ENCODE measurements around the gene HDAC4.
"Not testable (repeated sequence)": the region's sequence is repeated elsewhere in the genome, so short reads cannot be mapped to it uniquely, and the experiment has no call there.

The HDAC4 gene

DNA sequence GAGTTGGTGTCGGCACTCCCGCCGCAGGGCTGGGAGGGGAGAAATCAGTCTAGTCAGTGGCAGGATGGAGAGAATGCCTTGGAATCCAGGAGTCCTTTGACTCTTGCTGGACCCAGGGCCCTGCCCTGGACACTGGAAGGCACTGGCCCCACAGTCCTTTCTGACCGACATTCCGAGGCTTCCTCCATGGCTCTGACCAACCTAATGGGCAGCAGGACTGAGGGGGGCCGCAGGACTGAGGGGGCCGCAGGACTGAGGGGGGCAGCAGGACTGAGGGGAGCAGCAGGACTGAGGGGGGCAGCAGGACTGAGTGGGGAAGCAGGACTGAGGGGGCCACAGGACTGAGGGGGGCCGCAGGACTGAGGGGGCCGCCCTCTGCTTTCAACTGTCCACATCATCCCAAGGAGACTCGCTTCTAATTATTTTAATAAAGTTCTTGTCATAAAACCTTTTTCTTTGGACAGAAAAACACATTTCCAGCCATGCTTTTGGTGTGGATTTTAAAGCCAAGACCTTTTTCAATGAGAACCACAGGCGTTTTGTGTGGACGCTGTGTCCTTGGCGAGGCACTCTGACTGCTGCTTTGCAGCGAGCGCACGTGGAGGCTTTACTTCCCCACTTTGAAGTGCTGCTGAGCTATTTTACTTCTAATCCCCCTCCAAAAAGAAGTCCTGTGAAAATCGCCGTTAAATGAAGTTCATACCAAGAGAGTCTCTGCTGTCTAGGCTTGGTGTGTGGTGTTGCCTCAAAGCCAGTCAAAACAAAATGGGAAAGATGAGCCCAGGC, 326.9 kb downstream of the HDAC4 start:
- H3K4me1 Mint-ChIP-seq (ENCODE audit: low read depth): no peaks in the 10 kb centered on the region
- H3K9me3 Mint-ChIP-seq (ENCODE audit: low read depth): no peaks in the 10 kb centered on the region
- H3K27me3 Mint-ChIP-seq: no peaks in the 10 kb centered on the region
- no peak overlapping the region for H3K4me3 Mint-ChIP-seq
- H3K27ac Mint-ChIP-seq: no peak overlapping the region
- peaks cover 8% of the 10 kb centered on the region for H3K36me3 Mint-ChIP-seq

- no peaks in the 10 kb centered on the region for H3K4me1 Mint-ChIP-seq (ENCODE audit: low read depth)
Observed at GRCh38 chr2:239073270-239073669, 327.6 kb downstream of the HDAC4 start.

GRCh38 chr2:239072786-239073185, 328.0 kb downstream of the HDAC4 start:
- Mint-ChIP-seq H3K27ac (no peak overlapping the region), H3K4me3 (no peak overlapping the region), H3K27me3 (no peaks in the 10 kb centered on the region), H3K9me3 (ENCODE audit: low read depth) (no peaks in the 10 kb centered on the region), H3K4me1 (ENCODE audit: low read depth) (no peaks in the 10 kb centered on the region), H3K36me3 (peaks cover 8% of the 10 kb centered on the region)

More at GRCh38 chr2:239073270-239073669, 327.6 kb downstream of the HDAC4 start:
- no peak overlapping the region for H3K27ac Mint-ChIP-seq
- no peaks in the 10 kb centered on the region for H3K9me3 Mint-ChIP-seq (ENCODE audit: low read depth)
- H3K27me3 Mint-ChIP-seq: no peaks in the 10 kb centered on the region
- H3K4me3 Mint-ChIP-seq: no peak overlapping the region
- peaks cover 8% of the 10 kb centered on the region for H3K36me3 Mint-ChIP-seq

- H3K4me3 Mint-ChIP-seq: no peak overlapping the region
- H3K4me1 Mint-ChIP-seq (ENCODE audit: low read depth): no peaks in the 10 kb centered on the region
Observed at GRCh38 chr2:239070466-239070865, 330.4 kb downstream of the HDAC4 start.

GRCh38 chr2:239069362-239070333, 331.2 kb downstream of the HDAC4 start:
- H3K4me1 Mint-ChIP-seq (ENCODE audit: low read depth); H3K27ac Mint-ChIP-seq; H3K9me3 Mint-ChIP-seq (ENCODE audit: low read depth); H3K4me3 Mint-ChIP-seq; H3K27me3 Mint-ChIP-seq; H3K36me3 Mint-ChIP-seq: not testable (repeated sequence)

More at GRCh38 chr2:239070466-239070865, 330.4 kb downstream of the HDAC4 start:
- Mint-ChIP-seq H3K27me3 (no peaks in the 10 kb centered on the region), H3K36me3 (peaks cover 8% of the 10 kb centered on the region), H3K9me3 (ENCODE audit: low read depth) (no peaks in the 10 kb centered on the region), H3K27ac (no peak overlapping the region)

DNA sequence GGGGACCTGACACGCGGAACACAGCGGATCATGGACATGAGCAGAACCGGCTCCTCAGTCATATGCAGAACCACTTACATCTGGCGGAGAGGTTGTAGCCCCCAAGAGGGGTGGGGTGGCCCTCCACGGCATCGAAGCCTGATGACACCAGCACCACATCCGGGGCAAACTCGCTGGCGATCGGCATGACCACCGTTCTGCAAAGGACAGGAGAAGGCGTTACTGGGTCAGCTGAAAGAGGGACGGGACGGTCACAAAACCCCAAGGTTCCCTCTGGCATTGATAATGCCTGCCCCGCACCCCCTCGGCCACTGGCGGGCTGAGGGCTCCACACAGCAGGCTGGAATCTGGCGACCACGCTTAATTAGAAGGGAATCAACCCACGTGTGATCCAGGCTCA, 332.4 kb downstream of the HDAC4 start:
- Mint-ChIP-seq H3K9me3 (ENCODE audit: low read depth) (no peaks in the 10 kb centered on the region), H3K27ac (no peak overlapping the region), H3K27me3 (no peaks in the 10 kb centered on the region), H3K4me1 (ENCODE audit: low read depth) (no peaks in the 10 kb centered on the region), H3K36me3 (peaks cover 8% of the 10 kb centered on the region), H3K4me3 (no peak overlapping the region)

DNA sequence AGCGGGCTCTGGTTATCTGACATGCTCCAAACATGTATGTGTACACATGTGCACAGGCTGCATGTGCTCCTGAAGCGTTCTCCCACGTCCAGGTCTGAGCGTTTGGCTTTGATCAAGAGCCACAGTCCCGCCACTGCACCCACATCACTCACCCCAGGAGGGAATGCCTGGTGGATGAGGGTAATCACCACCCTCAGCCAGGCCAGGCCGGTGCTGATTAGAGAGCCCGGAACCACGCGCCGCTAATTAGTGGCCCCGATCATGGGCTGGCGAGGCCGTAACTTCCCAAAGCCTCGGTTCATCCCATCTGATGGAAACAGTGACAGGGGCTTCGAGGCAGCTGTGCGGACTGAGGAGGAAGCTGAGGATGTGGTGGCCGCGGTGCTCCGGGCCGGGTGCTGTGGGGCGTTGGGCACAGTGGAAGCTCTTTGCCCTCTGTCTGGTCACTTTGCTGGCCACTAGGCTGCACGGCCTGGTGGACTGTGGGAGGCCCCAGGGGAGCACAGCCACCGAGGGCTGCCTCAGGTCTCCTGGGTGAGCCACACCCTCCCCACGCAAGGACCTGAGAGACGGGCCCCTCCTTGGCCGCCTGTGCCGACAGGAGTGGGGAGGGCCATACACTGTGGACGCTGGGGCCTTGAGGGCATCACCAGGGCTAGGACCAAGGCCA, 333.5 kb downstream of the HDAC4 start:
- Mint-ChIP-seq H3K4me3 (no peak overlapping the region), H3K27ac (no peak overlapping the region), H3K4me1 (ENCODE audit: low read depth) (no peaks in the 10 kb centered on the region), H3K9me3 (ENCODE audit: low read depth) (no peaks in the 10 kb centered on the region), H3K36me3 (peaks cover 8% of the 10 kb centered on the region), H3K27me3 (no peaks in the 10 kb centered on the region)

GRCh38 chr2:239066597-239066996, 334.2 kb downstream of the HDAC4 start:
- H3K27ac Mint-ChIP-seq: no peak overlapping the region
- no peaks in the 10 kb centered on the region for H3K4me1 Mint-ChIP-seq (ENCODE audit: low read depth)
- no peaks in the 10 kb centered on the region for H3K27me3 Mint-ChIP-seq
- peaks cover 3% of the 10 kb centered on the region for H3K36me3 Mint-ChIP-seq
- no peak overlapping the region for H3K4me3 Mint-ChIP-seq
- no peaks in the 10 kb centered on the region for H3K9me3 Mint-ChIP-seq (ENCODE audit: low read depth)

DNA sequence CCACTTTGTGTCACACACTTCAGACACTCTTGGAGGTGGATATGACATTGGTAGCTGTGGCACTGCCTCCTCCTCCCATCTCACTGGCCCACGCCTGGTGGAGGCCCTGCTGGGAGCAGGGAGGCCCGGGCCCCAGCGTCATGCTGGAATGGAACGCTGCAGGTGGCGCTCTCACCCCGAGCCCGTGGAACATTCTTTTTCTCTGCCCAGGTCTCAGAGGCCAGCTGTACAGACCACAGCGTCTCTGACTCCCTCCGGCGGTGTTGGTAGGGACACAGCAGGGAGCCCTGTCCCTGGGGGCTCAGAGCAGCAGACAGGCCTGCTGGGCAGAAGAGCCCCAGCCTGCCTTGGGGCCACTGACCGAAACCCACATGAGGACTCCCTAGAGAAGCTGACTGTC, 334.9 kb downstream of the HDAC4 start:
- Mint-ChIP-seq H3K27ac (no peak overlapping the region), H3K36me3 (peaks cover 6% of the 10 kb centered on the region), H3K27me3 (no peaks in the 10 kb centered on the region), H3K4me1 (ENCODE audit: low read depth) (no peaks in the 10 kb centered on the region), H3K4me3 (no peak overlapping the region), H3K9me3 (ENCODE audit: low read depth) (no peaks in the 10 kb centered on the region)

DNA sequence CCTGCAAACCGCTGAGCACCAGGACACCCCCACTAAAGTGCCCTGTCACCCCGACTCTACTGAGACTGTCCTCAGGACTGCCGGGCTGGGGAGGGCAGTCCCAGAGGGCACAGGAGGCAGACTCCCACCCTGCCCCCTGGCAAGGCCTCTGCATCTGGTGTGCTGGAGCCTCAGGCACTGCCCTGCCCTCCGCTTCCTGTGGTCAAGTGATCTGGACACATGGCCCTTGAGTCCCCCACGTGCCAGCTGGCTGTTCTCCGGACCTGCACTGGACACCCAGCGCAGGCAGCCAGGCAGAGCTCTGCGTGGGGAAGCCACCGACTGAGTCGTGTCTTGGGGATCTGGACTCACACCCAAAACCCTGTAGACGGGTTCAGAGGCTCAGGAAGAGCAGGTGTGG, 335.3 kb downstream of the HDAC4 start:
- no peaks in the 10 kb centered on the region for H3K4me1 Mint-ChIP-seq (ENCODE audit: low read depth)
- H3K27ac Mint-ChIP-seq: no peak overlapping the region
- H3K36me3 Mint-ChIP-seq: peaks cover 7% of the 10 kb centered on the region
- no peak overlapping the region for H3K4me3 Mint-ChIP-seq
- no peaks in the 10 kb centered on the region for H3K27me3 Mint-ChIP-seq
- H3K9me3 Mint-ChIP-seq (ENCODE audit: low read depth): no peaks in the 10 kb centered on the region

DNA sequence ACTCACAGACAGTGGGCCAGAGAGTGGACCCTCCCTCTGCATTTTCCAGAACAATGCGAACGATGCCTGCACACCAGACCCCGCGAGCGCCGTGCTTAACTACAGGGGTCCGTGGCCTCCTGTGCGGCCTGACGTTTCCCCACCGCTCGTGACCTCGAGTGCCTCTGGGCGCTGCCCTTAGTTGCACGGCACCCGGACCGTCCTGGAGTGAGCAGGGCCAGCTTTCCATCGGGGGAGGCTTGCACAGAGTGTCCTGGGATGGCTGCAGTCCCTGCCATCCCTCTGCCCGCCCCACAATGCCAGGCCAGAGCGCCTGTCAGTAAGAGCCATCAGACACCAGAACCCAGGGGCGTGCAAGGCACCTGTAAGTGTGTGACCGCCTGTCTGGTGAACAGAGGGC, 335.9 kb downstream of the HDAC4 start:
- peaks cover 8% of the 10 kb centered on the region for H3K36me3 Mint-ChIP-seq
- no peaks in the 10 kb centered on the region for H3K27me3 Mint-ChIP-seq
- no peaks in the 10 kb centered on the region for H3K9me3 Mint-ChIP-seq (ENCODE audit: low read depth)
- no peak overlapping the region for H3K4me3 Mint-ChIP-seq
- H3K27ac Mint-ChIP-seq: no peak overlapping the region
- no peaks in the 10 kb centered on the region for H3K4me1 Mint-ChIP-seq (ENCODE audit: low read depth)

- no peak overlapping the region for H3K27ac Mint-ChIP-seq
- H3K4me1 Mint-ChIP-seq (ENCODE audit: low read depth): no peaks in the 10 kb centered on the region
- no peaks in the 10 kb centered on the region for H3K27me3 Mint-ChIP-seq
- no peak overlapping the region for H3K4me3 Mint-ChIP-seq
- H3K36me3 Mint-ChIP-seq: peaks cover 8% of the 10 kb centered on the region
- H3K9me3 Mint-ChIP-seq (ENCODE audit: low read depth): no peaks in the 10 kb centered on the region
Observed at GRCh38 chr2:239064253-239064652, 336.6 kb downstream of the HDAC4 start.

- Mint-ChIP-seq H3K4me3 (no peak overlapping the region), H3K36me3 (peaks cover 8% of the 10 kb centered on the region)
Observed at GRCh38 chr2:239062743-239063142, 338.1 kb downstream of the HDAC4 start.

GRCh38 chr2:239061824-239062570, 338.8 kb downstream of the HDAC4 start:
- H3K36me3 Mint-ChIP-seq: peaks cover 8% of the 10 kb centered on the region
- H3K9me3 Mint-ChIP-seq (ENCODE audit: low read depth): no peaks in the 10 kb centered on the region
- H3K27ac Mint-ChIP-seq: no peak overlapping the region
- no peaks in the 10 kb centered on the region for H3K27me3 Mint-ChIP-seq
- no peak overlapping the region for H3K4me3 Mint-ChIP-seq
- no peaks in the 10 kb centered on the region for H3K4me1 Mint-ChIP-seq (ENCODE audit: low read depth)

More at GRCh38 chr2:239062743-239063142, 338.1 kb downstream of the HDAC4 start:
- H3K4me1 Mint-ChIP-seq (ENCODE audit: low read depth): no peaks in the 10 kb centered on the region
- H3K9me3 Mint-ChIP-seq (ENCODE audit: low read depth): no peaks in the 10 kb centered on the region
- H3K27ac Mint-ChIP-seq: no peak overlapping the region
- H3K27me3 Mint-ChIP-seq: no peaks in the 10 kb centered on the region
